VCaP (cell line): ENCODE data around the gene CLEC10A.

Experiments
- H3K27ac ChIP-seq: fragments of 450-650 bp; 2 replicates; pipeline ENCODE4 v1.5.1; 2017
- TF ChIP-seq, protein P1 (sequence below): fragments of 450-650 bp; conservative IDR thresholded peaks from 2 replicates; pipeline ENCODE4 v1.5.1; 2017; ENCODE audit warnings: mild to moderate bottlenecking, moderate library complexity

CLEC10A gene

DNA sequence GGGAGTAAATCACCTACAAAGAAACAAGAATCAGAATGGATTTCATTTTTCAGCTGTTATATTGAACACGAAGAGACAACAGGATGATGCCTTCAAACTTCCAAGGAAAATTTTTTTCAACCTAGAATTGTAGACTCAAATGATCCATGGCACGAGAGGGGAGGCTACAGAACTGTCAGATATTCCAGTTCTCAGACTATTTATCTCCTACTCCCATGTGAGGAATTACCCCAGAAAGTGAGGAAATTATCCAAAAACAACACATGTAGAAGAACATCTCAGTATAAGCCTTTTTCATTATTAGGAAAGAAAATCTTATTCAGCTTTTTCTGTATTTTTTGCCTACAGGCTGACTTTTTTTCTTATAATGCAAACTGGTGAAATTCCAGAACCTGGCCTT, 40.1 kb upstream of the CLEC10A start:
- TF ChIP-seq, protein P1, sequence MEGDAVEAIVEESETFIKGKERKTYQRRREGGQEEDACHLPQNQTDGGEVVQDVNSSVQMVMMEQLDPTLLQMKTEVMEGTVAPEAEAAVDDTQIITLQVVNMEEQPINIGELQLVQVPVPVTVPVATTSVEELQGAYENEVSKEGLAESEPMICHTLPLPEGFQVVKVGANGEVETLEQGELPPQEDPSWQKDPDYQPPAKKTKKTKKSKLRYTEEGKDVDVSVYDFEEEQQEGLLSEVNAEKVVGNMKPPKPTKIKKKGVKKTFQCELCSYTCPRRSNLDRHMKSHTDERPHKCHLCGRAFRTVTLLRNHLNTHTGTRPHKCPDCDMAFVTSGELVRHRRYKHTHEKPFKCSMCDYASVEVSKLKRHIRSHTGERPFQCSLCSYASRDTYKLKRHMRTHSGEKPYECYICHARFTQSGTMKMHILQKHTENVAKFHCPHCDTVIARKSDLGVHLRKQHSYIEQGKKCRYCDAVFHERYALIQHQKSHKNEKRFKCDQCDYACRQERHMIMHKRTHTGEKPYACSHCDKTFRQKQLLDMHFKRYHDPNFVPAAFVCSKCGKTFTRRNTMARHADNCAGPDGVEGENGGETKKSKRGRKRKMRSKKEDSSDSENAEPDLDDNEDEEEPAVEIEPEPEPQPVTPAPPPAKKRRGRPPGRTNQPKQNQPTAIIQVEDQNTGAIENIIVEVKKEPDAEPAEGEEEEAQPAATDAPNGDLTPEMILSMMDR: no peak
- no peak overlapping the region for H3K27ac ChIP-seq

DNA sequence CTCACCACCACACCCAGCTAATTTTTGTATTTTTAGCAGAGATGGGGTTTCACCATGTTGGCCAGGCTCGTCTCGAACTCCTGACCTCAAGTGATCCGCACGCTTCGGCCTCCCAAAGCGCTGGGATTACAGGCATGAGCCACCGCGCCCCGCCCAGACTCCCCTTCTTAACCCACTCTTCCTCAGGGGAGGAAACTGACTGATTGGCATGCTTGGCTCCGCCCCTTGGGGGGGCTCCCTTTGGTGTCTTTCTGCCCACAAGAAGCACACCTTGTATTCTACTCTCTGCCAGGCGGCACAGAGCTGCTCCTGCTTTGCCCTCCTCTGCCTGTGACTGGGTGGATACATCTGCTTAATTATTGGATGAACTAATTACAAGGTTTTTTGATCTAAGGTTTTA, 39.3 kb upstream of the CLEC10A start:
- TF ChIP-seq, protein P1: no peak
- no peak overlapping the region for H3K27ac ChIP-seq

DNA sequence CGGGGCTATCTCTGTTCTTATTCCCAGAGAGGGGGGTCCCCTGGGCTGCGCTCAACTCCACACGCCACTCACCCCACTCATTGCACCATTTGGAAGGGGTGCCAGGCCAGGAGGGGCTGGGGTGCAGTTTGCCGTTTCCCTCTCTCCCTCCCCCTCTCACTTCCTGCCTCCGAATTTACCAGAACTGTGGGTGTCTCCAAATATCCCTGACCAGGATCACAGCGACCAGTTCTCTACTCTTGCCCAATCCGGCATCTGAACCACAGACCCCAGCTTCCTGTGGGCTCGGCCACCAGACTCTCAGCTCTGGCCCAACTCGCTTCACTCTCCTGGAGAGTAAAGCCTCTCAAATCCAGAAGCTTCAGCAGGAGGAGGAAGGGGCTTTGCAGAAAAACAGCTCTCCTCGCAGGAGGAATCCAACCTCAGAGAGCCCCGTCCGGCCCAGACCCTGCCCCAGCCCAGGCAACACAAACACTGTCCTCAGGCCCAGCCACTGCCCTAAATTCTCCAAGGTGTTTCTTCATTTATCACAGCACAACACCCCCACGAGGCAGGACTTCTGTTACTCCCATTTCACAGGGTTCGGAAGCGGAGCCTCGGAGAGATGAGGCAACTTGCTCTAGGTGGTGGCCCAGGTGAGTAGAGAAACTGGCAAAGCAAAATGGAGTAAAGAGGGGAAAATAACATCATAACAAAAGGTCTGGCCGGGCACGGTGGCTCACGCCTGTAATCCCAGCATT, 35.0 kb upstream of the CLEC10A start:
- H3K27ac ChIP-seq: no peak overlapping the region
- TF ChIP-seq, protein P1: no peak

DNA sequence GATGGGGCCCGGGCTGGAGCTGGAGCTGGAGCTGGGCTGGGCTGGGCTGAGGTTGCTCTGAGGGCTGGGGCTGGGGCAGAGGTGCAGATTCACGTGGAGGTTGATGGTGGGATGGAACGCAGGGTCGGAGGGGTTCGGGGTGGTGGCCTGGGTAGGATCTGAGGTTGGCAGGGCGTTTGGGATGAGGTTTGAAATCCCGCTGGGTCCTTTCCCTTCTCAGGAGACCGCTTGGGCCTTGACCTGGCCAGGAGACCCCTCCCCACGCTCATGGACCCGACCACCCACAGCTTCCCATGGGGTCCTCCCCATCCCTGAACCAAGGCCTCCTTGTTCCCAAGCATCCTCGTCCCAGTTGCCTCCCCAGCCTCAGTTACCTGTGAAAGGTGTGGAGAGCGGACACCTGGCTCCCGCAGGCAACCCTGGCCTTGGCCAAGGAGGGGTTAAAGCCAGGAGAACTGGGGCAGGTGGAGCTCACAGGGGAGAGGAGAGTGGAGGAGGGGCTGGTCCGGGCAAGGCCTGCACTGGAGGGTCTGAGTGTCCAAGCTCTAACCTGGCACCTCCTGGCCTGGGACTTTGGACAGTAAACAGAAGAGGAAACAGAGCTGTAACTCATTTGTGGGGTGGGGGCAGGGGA, 34.3 kb upstream of the CLEC10A start, which contains the start of gene ASGR2:
Gene ASGR2, minus strand, starts transcription at position 582 of the 634 bp plus-strand sequence. CDS start 582 bp downstream, outside the sequence.
- H3K27ac ChIP-seq: no peak within 1 kb of the TSS
- TF ChIP-seq, protein P1: no peak

DNA sequence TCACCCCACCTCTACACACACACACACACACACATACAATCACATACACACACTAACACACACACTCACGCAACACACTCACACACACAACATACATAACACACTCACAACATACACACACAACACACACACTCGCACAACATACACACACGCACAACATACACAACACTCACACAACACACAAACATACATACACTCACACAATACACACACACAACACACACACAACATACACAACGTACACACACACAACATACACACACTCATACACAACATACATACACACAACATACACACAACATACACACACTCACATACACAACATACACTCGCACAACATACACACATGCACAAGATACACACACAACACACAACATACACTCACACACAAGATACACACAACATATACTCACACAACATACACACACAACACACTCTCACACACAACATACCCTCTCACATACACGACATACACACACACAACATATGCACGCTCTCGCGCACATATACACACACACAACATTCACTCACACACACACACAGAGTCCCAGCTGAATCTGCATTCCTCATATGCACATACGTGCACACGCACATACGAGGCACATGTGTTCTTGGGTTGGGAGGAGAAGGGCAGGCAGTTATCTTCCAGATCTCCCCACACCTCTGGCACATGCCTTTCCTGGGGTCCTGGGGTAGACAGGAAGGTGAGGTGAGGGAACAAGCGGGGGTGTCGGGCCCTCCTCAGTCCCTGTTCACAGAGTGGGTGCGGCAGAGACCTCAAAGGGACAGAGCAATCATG, 33.4 kb upstream of the CLEC10A start:
- TF ChIP-seq, protein P1: no peak
- no peak overlapping the region for H3K27ac ChIP-seq

DNA sequence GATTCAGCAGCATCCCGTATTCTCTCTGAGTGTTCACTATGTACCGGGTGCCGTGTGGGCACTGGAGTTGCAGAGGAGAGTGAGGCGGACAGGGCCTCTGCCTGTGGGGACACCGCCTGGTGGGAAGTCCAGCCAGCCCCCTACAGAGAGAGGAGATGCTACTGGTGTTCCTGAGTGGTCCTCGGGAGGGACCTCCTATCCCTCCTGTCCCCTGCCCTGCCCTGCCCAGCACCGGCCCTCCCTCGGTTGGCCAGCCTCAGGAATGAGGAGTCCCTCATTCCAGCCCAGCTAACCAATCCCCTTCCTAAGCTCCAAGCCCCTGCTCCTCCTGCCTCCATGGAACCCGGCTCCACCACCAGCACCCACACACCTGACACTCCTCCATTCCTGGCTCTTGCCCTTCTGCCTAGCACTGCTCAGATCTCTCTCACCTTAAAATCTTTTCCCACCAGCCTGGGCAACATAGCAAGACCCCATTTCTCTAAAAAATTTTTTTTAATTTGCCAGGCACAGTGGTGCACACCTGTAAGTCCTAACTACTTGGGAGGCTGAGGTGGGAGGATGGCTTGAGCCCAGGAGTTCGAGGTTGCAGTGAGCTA, 32.6 kb upstream of the CLEC10A start:
- TF ChIP-seq, protein P1: no peak
- no peak overlapping the region for H3K27ac ChIP-seq
